ENCODE measurements around the gene ROBO4. TPM values are rescaled to one million over a fixed set of nuclear protein-coding genes. Genes with fewer than 3 reads are reported as not detected.

The ROBO4 gene
- total and polyA plus RNA-seq, 9 donors, result 17.8 to 40.7 (median 31.0) TPM

- peaks cover 19% of the 10 kb centered on the region for H3K36me3 ChIP-seq (ENCODE audit: control insufficient read depth, insufficient read depth, low read length)
- H3K4me1 ChIP-seq (ENCODE audit: control insufficient read depth, insufficient read depth, low read length), result peaks cover 31% of the 10 kb centered on the region
- no CpG with 5 or more reads among the region's 3 CpGs for WGBS (ENCODE audit: insufficient coverage)
- no peak overlapping the region for H3K4me3 ChIP-seq (ENCODE audit: low read length)
- DNase-seq, result no peak
- no peaks in the 10 kb centered on the region for H3K9me3 ChIP-seq (replicated peaks; ENCODE audit: control insufficient read depth, low read depth, low read length)
- H3K27ac ChIP-seq (ENCODE audit: low read length), result no peak overlapping the region
- H3K27me3 ChIP-seq (ENCODE audit: control insufficient read depth, insufficient read depth, low read length), result no peaks in the 10 kb centered on the region
Observed at GRCh38 chr11:124880958-124881357, 16.7 kb downstream of the ROBO4 start.

- whole genome bisulfite sequencing (ENCODE audit: insufficient coverage), result 65% methylated on average over 10 of the region's 10 CpGs
- DNase-seq, result no peak
- Histone ChIP-seq H3K27ac (ENCODE audit: low read length) (no peak overlapping the region), H3K36me3 (ENCODE audit: control insufficient read depth, insufficient read depth, low read length) (peaks cover 18% of the 10 kb centered on the region), H3K9me3 (replicated peaks; ENCODE audit: control insufficient read depth, low read depth, low read length) (no peaks in the 10 kb centered on the region), H3K4me3 (ENCODE audit: low read length) (no peak overlapping the region), H3K4me1 (ENCODE audit: control insufficient read depth, insufficient read depth, low read length) (peaks cover 37% of the 10 kb centered on the region), H3K27me3 (ENCODE audit: control insufficient read depth, insufficient read depth, low read length) (peaks cover 6% of the 10 kb centered on the region)
Observed at GRCh38 chr11:124880290-124880611, 17.4 kb downstream of the ROBO4 start.

- no peak for DNase-seq
- H3K36me3 ChIP-seq (ENCODE audit: control insufficient read depth, insufficient read depth, low read length), result peaks cover 13% of the 10 kb centered on the region
- no peaks in the 10 kb centered on the region for H3K9me3 ChIP-seq (replicated peaks; ENCODE audit: control insufficient read depth, low read depth, low read length)
- H3K27me3 ChIP-seq (ENCODE audit: control insufficient read depth, insufficient read depth, low read length), result peaks cover 6% of the 10 kb centered on the region
- no peak overlapping the region for H3K4me3 ChIP-seq (ENCODE audit: low read length)
- 100% methylated on average over 1 of the region's 16 CpGs for WGBS (ENCODE audit: insufficient coverage)
- H3K27ac ChIP-seq (ENCODE audit: low read length), result no peak overlapping the region
- H3K4me1 ChIP-seq (ENCODE audit: control insufficient read depth, insufficient read depth, low read length), result peaks cover 37% of the 10 kb centered on the region
Observed at GRCh38 chr11:124879493-124880289, 18.0 kb downstream of the ROBO4 start.

DNA sequence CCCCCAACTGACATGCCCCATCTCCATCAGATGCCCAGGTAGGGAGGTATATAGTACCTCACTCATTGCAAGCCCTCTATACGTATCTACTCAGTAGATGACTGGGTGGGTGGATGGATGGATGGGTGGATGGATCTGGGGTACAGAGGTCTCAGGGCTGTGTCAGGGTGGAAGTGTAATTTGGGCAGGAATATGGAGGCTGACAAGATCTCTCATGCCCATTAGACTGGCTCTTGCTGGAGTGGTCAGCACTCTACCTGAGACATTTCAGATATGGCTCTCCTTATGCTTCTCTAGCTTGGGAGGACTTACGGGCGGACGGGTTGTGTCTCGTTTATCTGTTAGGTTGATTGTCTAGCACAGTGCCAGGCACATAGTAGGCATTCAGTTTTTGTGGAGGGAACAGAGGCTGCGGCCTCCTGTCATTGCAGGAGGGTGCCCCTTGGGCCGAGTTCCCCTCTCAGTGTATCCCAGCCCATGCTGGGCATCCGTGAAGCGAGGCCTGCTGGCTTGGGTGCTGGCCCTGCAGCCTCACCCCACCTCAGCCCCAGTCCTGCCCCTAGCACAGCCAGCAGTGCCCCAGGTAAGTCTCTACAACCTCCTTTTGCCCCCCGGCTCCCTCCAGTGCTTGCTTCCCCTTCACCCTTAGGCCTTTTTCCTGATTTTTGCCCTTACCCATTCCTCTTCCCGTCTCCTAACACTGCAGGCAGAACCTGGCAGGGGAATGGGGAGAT lies 18.7 kb downstream of the ROBO4 start:
- no peaks in the 10 kb centered on the region for H3K9me3 ChIP-seq (replicated peaks; ENCODE audit: control insufficient read depth, low read depth, low read length)
- 95% methylated on average over 4 of the region's 11 CpGs for WGBS (ENCODE audit: insufficient coverage)
- H3K36me3 ChIP-seq (ENCODE audit: control insufficient read depth, insufficient read depth, low read length), result peaks cover 5% of the 10 kb centered on the region
- peak; percentile 5 for DNase-seq
- no peak overlapping the region for H3K27ac ChIP-seq (ENCODE audit: low read length)
- H3K4me1 ChIP-seq (ENCODE audit: control insufficient read depth, insufficient read depth, low read length), result peaks cover 41% of the 10 kb centered on the region
- no peak overlapping the region for H3K4me3 ChIP-seq (ENCODE audit: low read length)
- H3K27me3 ChIP-seq (ENCODE audit: control insufficient read depth, insufficient read depth, low read length), result peaks cover 10% of the 10 kb centered on the region

- no peak overlapping the region for H3K4me3 ChIP-seq (ENCODE audit: low read length)
- peak; percentile 12 for DNase-seq
- peaks cover 10% of the 10 kb centered on the region for H3K27me3 ChIP-seq (ENCODE audit: control insufficient read depth, insufficient read depth, low read length)
- no peaks in the 10 kb centered on the region for H3K9me3 ChIP-seq (replicated peaks; ENCODE audit: control insufficient read depth, low read depth, low read length)
- H3K27ac ChIP-seq (ENCODE audit: low read length), result no peak overlapping the region
- H3K4me1 ChIP-seq (ENCODE audit: control insufficient read depth, insufficient read depth, low read length), result peaks cover 43% of the 10 kb centered on the region
- H3K36me3 ChIP-seq (ENCODE audit: control insufficient read depth, insufficient read depth, low read length), result peaks cover 5% of the 10 kb centered on the region
- WGBS (ENCODE audit: insufficient coverage), result 53% methylated on average over 9 of the region's 17 CpGs
Observed at GRCh38 chr11:124877910-124878758, 19.5 kb downstream of the ROBO4 start.

GRCh38 chr11:124877631-124877909 lies 20.1 kb downstream of the ROBO4 start:
- Histone ChIP-seq H3K27ac (ENCODE audit: low read length) (peak overlapping the region; percentile 35), H3K9me3 (replicated peaks; ENCODE audit: control insufficient read depth, low read depth, low read length) (no peaks in the 10 kb centered on the region), H3K4me1 (ENCODE audit: control insufficient read depth, insufficient read depth, low read length) (peaks cover 37% of the 10 kb centered on the region), H3K36me3 (ENCODE audit: control insufficient read depth, insufficient read depth, low read length) (peaks cover 5% of the 10 kb centered on the region), H3K27me3 (ENCODE audit: control insufficient read depth, insufficient read depth, low read length) (peaks cover 16% of the 10 kb centered on the region), H3K4me3 (ENCODE audit: low read length) (no peak overlapping the region)
- 37% methylated on average over 3 of the region's 10 CpGs for WGBS (ENCODE audit: insufficient coverage)
- peak; percentile 23 for DNase-seq

DNA sequence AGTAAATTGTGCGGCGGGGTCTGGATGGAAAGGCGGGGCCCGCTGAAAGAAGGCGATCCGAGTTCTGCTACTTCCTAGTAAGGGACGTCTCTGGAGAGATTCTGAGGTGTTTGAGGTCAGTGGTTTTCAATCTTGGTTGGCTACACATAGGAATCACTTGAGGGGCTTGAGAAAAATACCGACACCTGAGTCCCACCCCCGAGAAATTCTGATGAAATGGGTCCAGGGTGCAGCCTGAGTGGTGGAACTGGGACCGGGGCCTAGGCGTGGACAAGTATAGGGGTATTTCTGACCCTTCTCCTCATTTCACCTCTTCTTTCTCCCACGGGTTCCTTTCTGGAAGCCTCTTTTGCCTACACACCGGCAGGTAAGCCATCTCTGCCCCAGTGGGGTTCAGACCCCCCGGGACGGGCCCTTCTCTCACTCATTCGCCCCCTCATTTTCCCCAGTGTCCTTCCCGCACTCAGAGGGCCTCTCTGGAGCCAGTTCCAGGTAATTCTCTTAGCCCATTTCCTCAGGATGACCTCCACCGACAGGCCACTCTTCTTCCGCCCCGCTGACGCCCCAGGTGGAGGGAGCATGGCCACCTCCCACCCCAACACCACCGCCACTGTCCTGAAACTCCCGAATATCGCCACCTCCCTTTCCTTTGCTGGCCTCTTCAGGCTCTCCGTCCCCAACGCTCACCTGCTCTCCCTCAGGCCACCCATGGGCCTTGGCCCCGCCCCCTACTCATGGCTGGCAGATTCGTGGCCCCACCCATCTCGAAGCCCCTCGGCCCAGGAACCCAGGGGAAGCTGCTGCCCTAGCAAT lies 20.6 kb downstream of the ROBO4 start:
- Histone ChIP-seq H3K4me3 (ENCODE audit: low read length) (peak overlapping the region; percentile 61), H3K36me3 (ENCODE audit: control insufficient read depth, insufficient read depth, low read length) (peaks cover 5% of the 10 kb centered on the region), H3K27me3 (ENCODE audit: control insufficient read depth, insufficient read depth, low read length) (peaks cover 22% of the 10 kb centered on the region), H3K9me3 (replicated peaks; ENCODE audit: control insufficient read depth, low read depth, low read length) (no peaks in the 10 kb centered on the region), H3K4me1 (ENCODE audit: control insufficient read depth, insufficient read depth, low read length) (peaks cover 33% of the 10 kb centered on the region), H3K27ac (ENCODE audit: low read length) (peak overlapping the region; percentile 93)
- 25% methylated on average over 21 of the region's 30 CpGs for WGBS (ENCODE audit: insufficient coverage)
- DNase-seq, result peak; percentile 25

DNA sequence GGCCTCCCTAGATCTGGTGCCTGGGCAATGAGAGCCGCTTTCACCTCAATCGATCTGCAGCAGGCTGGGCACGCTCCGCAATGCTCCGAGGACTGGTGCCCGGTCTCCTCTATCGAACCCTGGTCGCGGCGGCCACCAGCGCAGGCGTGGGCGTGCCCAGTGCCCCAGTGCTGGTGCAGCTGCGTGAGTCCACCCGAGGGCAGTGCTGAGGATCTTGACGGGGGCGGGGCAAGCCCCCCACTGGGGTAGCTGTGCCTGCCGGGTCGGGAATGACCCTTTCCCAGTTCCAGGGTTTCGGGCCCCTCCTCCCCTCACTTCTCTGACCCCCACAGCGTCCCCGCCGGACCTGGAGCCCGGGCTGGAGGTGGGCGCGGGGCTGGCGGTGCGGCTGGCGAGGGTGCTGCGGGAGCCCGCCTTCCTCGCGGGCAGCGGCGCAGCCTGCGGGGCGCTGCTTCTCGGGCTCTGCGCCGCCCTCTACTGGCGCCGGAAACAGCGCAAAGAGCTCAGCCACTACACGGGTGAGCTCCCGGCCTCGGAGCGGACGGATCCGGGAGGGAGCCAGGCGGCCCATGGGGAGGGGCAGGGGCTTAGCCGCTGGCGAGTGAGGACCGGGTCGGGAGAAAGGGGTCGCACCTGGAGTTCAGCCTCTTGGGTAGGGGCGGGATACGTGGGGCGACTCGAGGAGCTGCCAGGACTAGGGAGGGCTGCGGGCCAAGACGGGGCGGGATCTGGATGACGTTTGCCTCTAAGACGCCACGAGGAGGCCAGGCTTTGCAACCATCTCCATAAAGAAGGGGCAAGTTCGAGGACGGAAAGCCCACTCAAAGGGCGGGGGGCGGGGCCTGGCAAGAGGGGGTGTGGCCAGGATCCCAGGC lies 21.5 kb downstream of the ROBO4 start:
- Histone ChIP-seq H3K4me3 (ENCODE audit: low read length) (peak overlapping the region; percentile 61), H3K27ac (ENCODE audit: low read length) (peak overlapping the region; percentile 93), H3K4me1 (ENCODE audit: control insufficient read depth, insufficient read depth, low read length) (peaks cover 33% of the 10 kb centered on the region), H3K9me3 (replicated peaks; ENCODE audit: control insufficient read depth, low read depth, low read length) (no peaks in the 10 kb centered on the region), H3K27me3 (ENCODE audit: control insufficient read depth, insufficient read depth, low read length) (peaks cover 24% of the 10 kb centered on the region), H3K36me3 (ENCODE audit: control insufficient read depth, insufficient read depth, low read length) (peaks cover 5% of the 10 kb centered on the region)
- under 1% methylated on average over 66 of the region's 69 CpGs for WGBS (ENCODE audit: insufficient coverage)
- peak; percentile 98 for DNase-seq

- no peaks in the 10 kb centered on the region for H3K9me3 ChIP-seq (replicated peaks; ENCODE audit: control insufficient read depth, low read depth, low read length)
- peaks cover 31% of the 10 kb centered on the region for H3K27me3 ChIP-seq (ENCODE audit: control insufficient read depth, insufficient read depth, low read length)
- peaks cover 32% of the 10 kb centered on the region for H3K4me1 ChIP-seq (ENCODE audit: control insufficient read depth, insufficient read depth, low read length)
- H3K4me3 ChIP-seq (ENCODE audit: low read length), result peak overlapping the region; percentile 61
- peak; percentile 16 for DNase-seq
- WGBS (ENCODE audit: insufficient coverage), result 40% methylated on average over 1 of the region's 3 CpGs
- H3K36me3 ChIP-seq (ENCODE audit: control insufficient read depth, insufficient read depth, low read length), result peaks cover 1% of the 10 kb centered on the region
- H3K27ac ChIP-seq (ENCODE audit: low read length), result peak overlapping the region; percentile 93
Observed at GRCh38 chr11:124875401-124875800, 22.3 kb downstream of the ROBO4 start.

Data from muscle of leg (tissue), 11 donors.